HEK293 (cell line): ENCODE measurements around the gene FGFR3.

ENCODE experiments used
- CTCF ChIP-seq: fragments of 450-650 bp; formaldehyde crosslinking; IDR thresholded peaks from 2 replicates; pipeline ENCODE4 v1.5.1; 2016; ENCODE audit warnings: missing biosample characterization, missing genetic modification characterization
- SCRT1 ChIP-seq: fragments of 450-650 bp; formaldehyde crosslinking; IDR thresholded peaks from 2 replicates; pipeline ENCODE4 v1.5.1; 2016; ENCODE audit warnings: missing biosample characterization, missing genetic modification characterization, borderline replicate concordance
- YY1 ChIP-seq: fragments of 450-650 bp; formaldehyde crosslinking; IDR thresholded peaks from 2 replicates; pipeline ENCODE4 v1.5.1; 2018; ENCODE audit warnings: missing biosample characterization, missing genetic modification characterization
- ZBTB1 ChIP-seq: fragments of 450-650 bp; formaldehyde crosslinking; IDR thresholded peaks from 2 replicates; pipeline ENCODE4 v1.5.1; 2016; ENCODE audit warnings: missing biosample characterization, missing genetic modification characterization
- ZBTB7A ChIP-seq: fragments of 450-650 bp; formaldehyde crosslinking; IDR thresholded peaks from 2 replicates; pipeline ENCODE4 v1.5.1; 2016; ENCODE audit warnings: low read depth, missing biosample characterization, missing genetic modification characterization
- ZNF311 ChIP-seq: fragments of 450-650 bp; formaldehyde crosslinking; IDR thresholded peaks from 2 replicates; pipeline ENCODE4 v1.5.1; 2017; ENCODE audit warnings: missing biosample characterization, missing genetic modification characterization, borderline replicate concordance
- TF ChIP-seq, protein P1 (sequence below): fragments of 450-650 bp; formaldehyde crosslinking; conservative IDR thresholded peaks from 2 replicates; pipeline ENCODE4 v1.5.1; 2016; ENCODE audit warnings: low read depth, missing biosample characterization, missing genetic modification characterization
- TF ChIP-seq, protein P2 (sequence below): fragments of 450-650 bp; formaldehyde crosslinking; IDR thresholded peaks from 2 replicates; pipeline ENCODE4 v1.5.1; 2016; ENCODE audit warnings: missing biosample characterization, missing genetic modification characterization, low read depth

DNA sequence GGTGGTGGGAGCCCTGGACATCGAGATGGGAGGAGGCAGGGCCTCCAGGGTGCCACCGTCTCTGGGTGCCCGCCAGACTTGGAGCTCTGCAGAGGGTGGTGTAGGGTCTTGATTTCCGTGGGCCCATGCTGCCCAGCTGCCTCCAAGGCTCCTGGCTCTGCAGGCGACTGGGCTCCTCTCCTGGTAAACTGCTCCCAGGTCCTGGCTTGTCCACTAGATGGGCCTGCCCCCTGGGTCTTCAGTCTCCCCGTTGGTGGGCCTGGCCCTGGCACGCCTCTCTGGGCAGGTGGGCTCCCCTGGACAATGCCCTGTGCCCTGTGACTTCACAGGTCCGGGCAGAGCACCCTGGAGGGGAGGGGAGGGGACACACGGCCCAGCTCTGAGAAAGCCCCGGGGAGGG lies 7.7 kb downstream of the FGFR3 start:
- no peak for TF ChIP-seq ZBTB1 (tag by site-specific recombination)
- TF ChIP-seq CTCF = no peak
- TF ChIP-seq ZNF311 (tag by site-specific recombination) = no peak
- no peak for TF ChIP-seq ZBTB7A (tag by site-specific recombination)
- TF ChIP-seq, protein P1, sequence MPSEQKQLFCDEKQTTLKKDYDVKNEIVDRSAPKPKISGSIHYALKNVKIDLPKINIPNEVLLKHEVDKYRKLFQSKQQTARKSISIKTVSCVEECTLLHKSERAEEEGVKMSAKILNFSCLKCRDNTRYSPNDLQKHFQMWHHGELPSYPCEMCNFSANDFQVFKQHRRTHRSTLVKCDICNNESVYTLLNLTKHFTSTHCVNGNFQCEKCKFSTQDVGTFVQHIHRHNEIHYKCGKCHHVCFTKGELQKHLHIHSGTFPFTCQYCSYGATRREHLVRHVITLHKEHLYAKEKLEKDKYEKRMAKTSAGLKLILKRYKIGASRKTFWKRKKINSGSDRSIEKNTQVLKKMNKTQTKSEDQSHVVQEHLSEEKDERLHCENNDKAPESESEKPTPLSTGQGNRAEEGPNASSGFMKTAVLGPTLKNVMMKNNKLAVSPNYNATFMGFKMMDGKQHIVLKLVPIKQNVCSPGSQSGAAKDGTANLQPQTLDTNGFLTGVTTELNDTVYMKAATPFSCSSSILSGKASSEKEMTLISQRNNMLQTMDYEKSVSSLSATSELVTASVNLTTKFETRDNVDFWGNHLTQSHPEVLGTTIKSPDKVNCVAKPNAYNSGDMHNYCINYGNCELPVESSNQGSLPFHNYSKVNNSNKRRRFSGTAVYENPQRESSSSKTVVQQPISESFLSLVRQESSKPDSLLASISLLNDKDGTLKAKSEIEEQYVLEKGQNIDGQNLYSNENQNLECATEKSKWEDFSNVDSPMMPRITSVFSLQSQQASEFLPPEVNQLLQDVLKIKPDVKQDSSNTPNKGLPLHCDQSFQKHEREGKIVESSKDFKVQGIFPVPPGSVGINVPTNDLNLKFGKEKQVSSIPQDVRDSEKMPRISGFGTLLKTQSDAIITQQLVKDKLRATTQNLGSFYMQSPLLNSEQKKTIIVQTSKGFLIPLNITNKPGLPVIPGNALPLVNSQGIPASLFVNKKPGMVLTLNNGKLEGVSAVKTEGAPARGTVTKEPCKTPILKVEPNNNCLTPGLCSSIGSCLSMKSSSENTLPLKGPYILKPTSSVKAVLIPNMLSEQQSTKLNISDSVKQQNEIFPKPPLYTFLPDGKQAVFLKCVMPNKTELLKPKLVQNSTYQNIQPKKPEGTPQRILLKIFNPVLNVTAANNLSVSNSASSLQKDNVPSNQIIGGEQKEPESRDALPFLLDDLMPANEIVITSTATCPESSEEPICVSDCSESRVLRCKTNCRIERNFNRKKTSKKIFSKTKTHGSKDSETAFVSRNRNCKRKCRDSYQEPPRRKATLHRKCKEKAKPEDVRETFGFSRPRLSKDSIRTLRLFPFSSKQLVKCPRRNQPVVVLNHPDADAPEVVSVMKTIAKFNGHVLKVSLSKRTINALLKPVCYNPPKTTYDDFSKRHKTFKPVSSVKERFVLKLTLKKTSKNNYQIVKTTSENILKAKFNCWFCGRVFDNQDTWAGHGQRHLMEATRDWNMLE (tag by site-specific recombination) = no peak
- TF ChIP-seq, protein P2, sequence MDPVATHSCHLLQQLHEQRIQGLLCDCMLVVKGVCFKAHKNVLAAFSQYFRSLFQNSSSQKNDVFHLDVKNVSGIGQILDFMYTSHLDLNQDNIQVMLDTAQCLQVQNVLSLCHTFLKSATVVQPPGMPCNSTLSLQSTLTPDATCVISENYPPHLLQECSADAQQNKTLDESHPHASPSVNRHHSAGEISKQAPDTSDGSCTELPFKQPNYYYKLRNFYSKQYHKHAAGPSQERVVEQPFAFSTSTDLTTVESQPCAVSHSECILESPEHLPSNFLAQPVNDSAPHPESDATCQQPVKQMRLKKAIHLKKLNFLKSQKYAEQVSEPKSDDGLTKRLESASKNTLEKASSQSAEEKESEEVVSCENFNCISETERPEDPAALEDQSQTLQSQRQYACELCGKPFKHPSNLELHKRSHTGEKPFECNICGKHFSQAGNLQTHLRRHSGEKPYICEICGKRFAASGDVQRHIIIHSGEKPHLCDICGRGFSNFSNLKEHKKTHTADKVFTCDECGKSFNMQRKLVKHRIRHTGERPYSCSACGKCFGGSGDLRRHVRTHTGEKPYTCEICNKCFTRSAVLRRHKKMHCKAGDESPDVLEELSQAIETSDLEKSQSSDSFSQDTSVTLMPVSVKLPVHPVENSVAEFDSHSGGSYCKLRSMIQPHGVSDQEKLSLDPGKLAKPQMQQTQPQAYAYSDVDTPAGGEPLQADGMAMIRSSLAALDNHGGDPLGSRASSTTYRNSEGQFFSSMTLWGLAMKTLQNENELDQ (tag by site-specific recombination) = no peak
- no peak for TF ChIP-seq SCRT1 (tag by site-specific recombination)
- no peak for TF ChIP-seq YY1 (tag by site-specific recombination)
